Activated CD4-positive, CD25-positive, alpha-beta regulatory T cell treated with anti-CD3 and anti-CD28 coated beads, Interleukin-2, amount 50 U/mL, for 16 hours (primary cell): Measurements from ENCODE around the gene RPL35.
"Not testable (repeated sequence)": the region's sequence is repeated elsewhere in the genome, so short reads cannot be mapped to it uniquely, and the experiment has no call there.

Experiments
- DNase-seq: peaks from one replicate; pipeline ENCODE4 v3.0.0-alpha.2; 2020; ENCODE audit warnings: low read depth, low spot score

RPL35 gene

GRCh38 chr9:124852829-124853531 is 8.8 kb downstream of the RPL35 start, which contains the start of gene WDR38:
WDR38 (plus strand) TSS chr9:124853460; CDS start chr9:124853532, 72 bp downstream.
- DNase-seq, result peak; percentile 55

GRCh38 chr9:124852121-124852828 is 9.5 kb downstream of the RPL35 start:
- no peak for DNase-seq

GRCh38 chr9:124849801-124850200 is 12.0 kb downstream of the RPL35 start:
- DNase-seq, result no peak

GRCh38 chr9:124846969-124847368 is 14.8 kb downstream of the RPL35 start:
- DNase-seq, result no peak

GRCh38 chr9:124846467-124846866 is 15.3 kb downstream of the RPL35 start:
- not testable (repeated sequence) for DNase-seq

GRCh38 chr9:124844291-124844690 is 17.5 kb downstream of the RPL35 start:
- no peak for DNase-seq

- no peak for DNase-seq
Measured at GRCh38 chr9:124843456-124844034, 18.2 kb downstream of the RPL35 start.

- no peak for DNase-seq
Measured at GRCh38 chr9:124841075-124841821, 20.5 kb downstream of the RPL35 start.

GRCh38 chr9:124840300-124840833 is 21.4 kb downstream of the RPL35 start:
- no peak for DNase-seq

- no peak for DNase-seq
Measured at GRCh38 chr9:124839612-124840299, 22.0 kb downstream of the RPL35 start.

- DNase-seq, result not testable (repeated sequence)
Measured at GRCh38 chr9:124838567-124839275, 23.0 kb downstream of the RPL35 start.

GRCh38 chr9:124838132-124838531 is 23.6 kb downstream of the RPL35 start:
- not testable (repeated sequence) for DNase-seq

GRCh38 chr9:124835026-124835557 is 26.7 kb downstream of the RPL35 start:
- DNase-seq, result no peak

GRCh38 chr9:124834591-124834990 is 27.2 kb downstream of the RPL35 start:
- no peak for DNase-seq

- no peak for DNase-seq
Measured at GRCh38 chr9:124831642-124832364, 30.0 kb downstream of the RPL35 start.

- DNase-seq, result no peak
Measured at GRCh38 chr9:124830593-124830992, 31.2 kb downstream of the RPL35 start.

- DNase-seq, result no peak
Measured at GRCh38 chr9:124829334-124829669, 32.5 kb downstream of the RPL35 start.

GRCh38 chr9:124828489-124829333 is 33.0 kb downstream of the RPL35 start:
- no peak for DNase-seq
